ENCODE data around the gene RASSF5.

RASSF5 gene

DNA sequence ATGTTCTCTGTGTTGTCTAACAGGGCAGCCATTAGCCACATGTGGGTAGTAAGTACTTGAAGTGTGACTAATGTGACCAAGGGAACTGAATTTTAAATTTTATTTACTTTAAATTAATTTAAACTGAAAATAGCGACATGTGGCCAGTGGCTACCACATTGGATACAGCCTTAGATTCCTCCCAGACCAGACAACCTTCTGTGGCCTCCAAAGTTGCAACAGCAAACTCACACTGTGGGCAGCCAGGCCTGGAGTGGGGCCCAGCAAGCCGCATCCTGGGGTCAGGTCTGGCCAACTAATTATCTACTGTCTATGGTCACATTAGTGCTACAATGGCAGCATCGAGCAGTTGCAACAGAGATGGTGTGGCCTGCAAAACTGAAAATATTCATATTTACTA lies 93.2 kb downstream of the RASSF5 start:
- Histone ChIP-seq H3K9ac (no peak overlapping the region), H3K4me1 (no peaks in the 10 kb centered on the region), H2AFZ (no peak overlapping the region), H3K79me2 (no peaks in the 10 kb centered on the region), H3K4me2 (ENCODE audit: low read length) (no peak overlapping the region), H3K27ac (no peak overlapping the region), H3K4me3 (ENCODE audit: low read depth, low read length) (no peak overlapping the region), H3K36me3 (ENCODE audit: control insufficient read depth, insufficient read depth, low read length) (no peaks in the 10 kb centered on the region), H3K9me3 (ENCODE audit: control insufficient read depth, low read length) (no peaks in the 10 kb centered on the region), H3K27me3 (ENCODE audit: control insufficient read depth, insufficient read depth, low read length) (no peaks in the 10 kb centered on the region)
- TF ChIP-seq, protein P1, sequence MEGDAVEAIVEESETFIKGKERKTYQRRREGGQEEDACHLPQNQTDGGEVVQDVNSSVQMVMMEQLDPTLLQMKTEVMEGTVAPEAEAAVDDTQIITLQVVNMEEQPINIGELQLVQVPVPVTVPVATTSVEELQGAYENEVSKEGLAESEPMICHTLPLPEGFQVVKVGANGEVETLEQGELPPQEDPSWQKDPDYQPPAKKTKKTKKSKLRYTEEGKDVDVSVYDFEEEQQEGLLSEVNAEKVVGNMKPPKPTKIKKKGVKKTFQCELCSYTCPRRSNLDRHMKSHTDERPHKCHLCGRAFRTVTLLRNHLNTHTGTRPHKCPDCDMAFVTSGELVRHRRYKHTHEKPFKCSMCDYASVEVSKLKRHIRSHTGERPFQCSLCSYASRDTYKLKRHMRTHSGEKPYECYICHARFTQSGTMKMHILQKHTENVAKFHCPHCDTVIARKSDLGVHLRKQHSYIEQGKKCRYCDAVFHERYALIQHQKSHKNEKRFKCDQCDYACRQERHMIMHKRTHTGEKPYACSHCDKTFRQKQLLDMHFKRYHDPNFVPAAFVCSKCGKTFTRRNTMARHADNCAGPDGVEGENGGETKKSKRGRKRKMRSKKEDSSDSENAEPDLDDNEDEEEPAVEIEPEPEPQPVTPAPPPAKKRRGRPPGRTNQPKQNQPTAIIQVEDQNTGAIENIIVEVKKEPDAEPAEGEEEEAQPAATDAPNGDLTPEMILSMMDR (IDR thresholded peaks at IDR 0.05): no peak

DNA sequence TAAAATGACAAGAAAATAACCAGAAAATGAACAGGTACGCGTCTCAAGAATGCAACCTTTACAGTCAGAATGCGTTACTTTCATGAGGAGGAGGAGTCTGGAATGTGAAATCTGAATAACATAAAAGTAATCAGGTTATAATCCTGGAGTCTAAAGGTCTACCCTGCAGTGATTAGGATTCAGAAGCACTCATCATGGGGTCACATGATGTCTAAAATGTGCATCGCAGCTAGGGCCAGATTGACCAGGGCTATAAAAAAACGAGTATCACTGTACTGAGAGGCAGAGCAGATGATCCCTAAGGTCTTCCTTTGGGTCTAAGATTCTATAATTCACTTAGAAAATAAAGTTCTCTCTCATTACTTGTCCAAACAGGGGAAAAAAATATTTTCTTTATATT lies 97.5 kb downstream of the RASSF5 start:
- Histone ChIP-seq H3K4me2 (ENCODE audit: low read length) (no peak overlapping the region), H3K36me3 (ENCODE audit: control insufficient read depth, insufficient read depth, low read length) (no peaks in the 10 kb centered on the region), H3K9ac (no peak overlapping the region), H2AFZ (no peak overlapping the region), H3K27me3 (ENCODE audit: control insufficient read depth, insufficient read depth, low read length) (no peaks in the 10 kb centered on the region), H3K4me1 (no peaks in the 10 kb centered on the region), H3K4me3 (ENCODE audit: low read depth, low read length) (no peak overlapping the region), H3K27ac (no peak overlapping the region), H3K79me2 (no peaks in the 10 kb centered on the region), H3K9me3 (ENCODE audit: control insufficient read depth, low read length) (no peaks in the 10 kb centered on the region)
- TF ChIP-seq, protein P1 (IDR thresholded peaks at IDR 0.05): no peak

DNA sequence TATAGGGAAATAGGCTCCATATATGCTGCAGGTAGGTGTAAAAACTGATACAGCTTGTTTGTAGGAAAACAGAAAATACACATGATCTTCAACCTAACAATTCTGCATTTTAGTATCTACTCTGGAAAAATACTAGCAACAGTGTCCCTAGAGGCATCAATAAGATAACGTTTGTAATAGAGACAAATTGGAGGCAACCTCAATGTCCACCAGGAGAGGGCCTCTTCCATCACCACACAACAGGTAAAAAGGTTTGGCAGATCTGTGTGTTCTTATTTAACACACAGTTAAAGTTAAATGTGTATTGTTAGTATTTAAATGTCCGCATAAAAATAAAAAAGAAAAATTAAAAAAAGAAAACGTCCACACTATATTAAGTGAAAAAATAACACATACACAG lies 99.5 kb downstream of the RASSF5 start:
- no peaks in the 10 kb centered on the region for H3K27me3 ChIP-seq (ENCODE audit: control insufficient read depth, insufficient read depth, low read length)
- H3K79me2 ChIP-seq: no peaks in the 10 kb centered on the region
- no peaks in the 10 kb centered on the region for H3K36me3 ChIP-seq (ENCODE audit: control insufficient read depth, insufficient read depth, low read length)
- TF ChIP-seq, protein P1 (IDR thresholded peaks at IDR 0.05): no peak
- H3K9ac ChIP-seq: no peak overlapping the region
- no peak overlapping the region for H2AFZ ChIP-seq
- H3K27ac ChIP-seq: no peak overlapping the region
- H3K4me3 ChIP-seq (ENCODE audit: low read depth, low read length): no peak overlapping the region
- H3K9me3 ChIP-seq (ENCODE audit: control insufficient read depth, low read length): no peaks in the 10 kb centered on the region
- H3K4me1 ChIP-seq: no peaks in the 10 kb centered on the region
- no peak overlapping the region for H3K4me2 ChIP-seq (ENCODE audit: low read length)

DNA sequence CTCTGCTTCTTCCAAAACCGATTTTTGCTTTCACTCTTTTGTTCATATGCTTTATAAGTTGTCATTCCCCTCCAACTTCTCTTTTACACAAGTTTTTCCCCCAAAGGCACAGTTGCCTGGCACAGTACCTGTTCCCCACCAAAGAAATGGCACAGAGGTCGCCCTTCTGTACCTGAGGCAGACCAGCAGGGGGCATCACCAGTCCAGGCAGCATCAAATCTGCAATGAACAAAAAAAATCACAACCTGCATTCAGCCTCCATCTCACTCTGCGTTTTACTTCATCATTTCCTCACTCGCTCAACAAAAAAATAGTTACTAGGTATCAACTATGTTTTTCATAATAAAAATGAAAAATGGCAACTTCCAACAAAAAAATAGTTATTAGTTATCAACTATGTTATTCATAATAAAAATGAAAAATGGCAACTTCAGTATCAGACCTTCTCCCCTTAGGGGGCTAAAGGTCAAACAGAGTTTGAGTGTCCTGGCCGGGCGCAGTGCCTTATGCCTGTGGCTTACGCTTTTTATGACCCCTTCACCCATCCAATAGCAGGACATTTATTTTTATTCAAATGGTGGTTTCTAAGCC lies 100.9 kb downstream of the RASSF5 start:
- no peaks in the 10 kb centered on the region for H3K36me3 ChIP-seq (ENCODE audit: control insufficient read depth, insufficient read depth, low read length)
- no peak overlapping the region for H3K9ac ChIP-seq
- H3K27ac ChIP-seq: no peak overlapping the region
- H3K4me3 ChIP-seq (ENCODE audit: low read depth, low read length): no peak overlapping the region
- no peaks in the 10 kb centered on the region for H3K79me2 ChIP-seq
- H3K4me1 ChIP-seq: no peaks in the 10 kb centered on the region
- no peaks in the 10 kb centered on the region for H3K9me3 ChIP-seq (ENCODE audit: control insufficient read depth, low read length)
- TF ChIP-seq, protein P1 (IDR thresholded peaks at IDR 0.05): no peak
- no peak overlapping the region for H2AFZ ChIP-seq
- H3K4me2 ChIP-seq (ENCODE audit: low read length): no peak overlapping the region
- H3K27me3 ChIP-seq (ENCODE audit: control insufficient read depth, insufficient read depth, low read length): no peaks in the 10 kb centered on the region

DNA sequence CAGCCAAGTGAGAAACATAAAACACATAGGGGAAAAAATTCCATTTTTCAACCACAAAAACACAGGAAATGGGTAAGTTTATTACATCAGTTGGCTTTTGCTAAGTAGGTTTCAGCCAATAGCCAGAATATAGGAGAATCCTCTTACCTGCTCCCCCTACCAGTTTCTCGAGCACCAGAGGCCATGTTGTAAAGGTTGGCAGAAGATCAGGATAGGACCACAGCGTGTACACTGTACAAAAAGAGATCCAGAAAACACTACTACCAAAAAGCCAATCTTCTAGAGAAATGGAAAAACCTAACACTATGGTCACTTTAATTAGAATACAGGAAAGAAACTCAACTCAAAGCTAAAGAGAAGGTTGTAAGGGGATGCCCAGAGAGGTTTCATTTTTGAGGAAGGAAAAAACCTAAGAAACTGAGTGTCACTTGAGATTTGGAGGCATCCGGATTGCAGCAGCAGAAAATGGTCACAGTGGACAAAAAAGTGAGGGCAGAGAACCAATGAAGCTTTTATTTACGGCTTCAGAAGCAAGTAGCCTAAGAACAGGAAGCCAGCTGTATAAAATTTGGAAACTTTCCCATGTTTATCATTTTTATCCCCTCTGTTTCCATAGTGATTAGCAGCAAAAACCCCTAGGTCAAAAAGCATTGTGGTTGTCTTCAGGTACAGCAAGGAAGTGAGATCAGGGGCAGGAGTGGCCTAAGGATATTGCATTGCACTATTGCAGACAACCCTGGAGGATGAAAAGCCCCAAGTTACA lies 102.1 kb downstream of the RASSF5 start:
- H3K4me3 ChIP-seq (ENCODE audit: low read depth, low read length): no peak overlapping the region
- H3K4me1 ChIP-seq: no peaks in the 10 kb centered on the region
- TF ChIP-seq, protein P1 (IDR thresholded peaks at IDR 0.05): no peak
- no peaks in the 10 kb centered on the region for H3K27me3 ChIP-seq (ENCODE audit: control insufficient read depth, insufficient read depth, low read length)
- no peaks in the 10 kb centered on the region for H3K36me3 ChIP-seq (ENCODE audit: control insufficient read depth, insufficient read depth, low read length)
- no peak overlapping the region for H3K9ac ChIP-seq
- no peaks in the 10 kb centered on the region for H3K79me2 ChIP-seq
- no peaks in the 10 kb centered on the region for H3K9me3 ChIP-seq (ENCODE audit: control insufficient read depth, low read length)
- no peak overlapping the region for H2AFZ ChIP-seq
- H3K27ac ChIP-seq: no peak overlapping the region
- no peak overlapping the region for H3K4me2 ChIP-seq (ENCODE audit: low read length)
